ENCODE data around the gene ACAP2.

The ACAP2 gene

DNA sequence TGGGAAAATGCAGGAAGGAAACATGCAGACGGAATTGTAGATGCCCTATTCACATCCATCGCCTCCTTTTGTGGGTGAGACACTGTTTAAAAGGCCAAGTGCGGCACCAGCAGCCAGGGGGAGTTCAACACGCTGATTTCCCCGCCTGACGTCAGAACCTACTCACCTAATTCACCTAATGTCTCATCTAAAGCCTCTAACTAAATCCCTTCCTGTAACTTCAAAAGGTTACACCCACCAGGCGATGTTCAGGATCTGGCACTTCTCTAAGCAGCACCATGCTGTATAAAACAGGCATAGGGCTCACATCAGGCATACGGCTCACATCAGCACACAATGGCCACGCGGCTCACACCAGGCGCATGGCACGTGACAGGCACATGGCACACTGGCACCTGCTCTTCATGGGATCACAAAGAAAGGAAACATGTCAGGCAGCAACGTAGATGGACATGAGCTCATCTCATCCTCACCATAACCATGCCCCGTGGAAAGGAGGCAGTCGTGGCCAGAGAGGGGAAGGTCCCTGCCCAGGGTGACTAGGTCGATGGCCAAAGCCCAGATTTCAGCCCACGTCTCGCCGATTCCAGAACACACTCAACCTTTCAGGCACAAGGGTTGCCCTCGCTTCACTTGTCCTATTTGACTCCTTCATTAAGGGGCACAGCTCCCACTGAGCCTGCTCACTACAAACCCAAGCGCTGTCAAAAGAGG lies 193.6 kb downstream of the ACAP2 start:
- in situ Hi-C loops (cut with HindIII; ENCODE audit: low sequenced_read_pairs) = no loop called here
- TF ChIP-seq, protein P1, sequence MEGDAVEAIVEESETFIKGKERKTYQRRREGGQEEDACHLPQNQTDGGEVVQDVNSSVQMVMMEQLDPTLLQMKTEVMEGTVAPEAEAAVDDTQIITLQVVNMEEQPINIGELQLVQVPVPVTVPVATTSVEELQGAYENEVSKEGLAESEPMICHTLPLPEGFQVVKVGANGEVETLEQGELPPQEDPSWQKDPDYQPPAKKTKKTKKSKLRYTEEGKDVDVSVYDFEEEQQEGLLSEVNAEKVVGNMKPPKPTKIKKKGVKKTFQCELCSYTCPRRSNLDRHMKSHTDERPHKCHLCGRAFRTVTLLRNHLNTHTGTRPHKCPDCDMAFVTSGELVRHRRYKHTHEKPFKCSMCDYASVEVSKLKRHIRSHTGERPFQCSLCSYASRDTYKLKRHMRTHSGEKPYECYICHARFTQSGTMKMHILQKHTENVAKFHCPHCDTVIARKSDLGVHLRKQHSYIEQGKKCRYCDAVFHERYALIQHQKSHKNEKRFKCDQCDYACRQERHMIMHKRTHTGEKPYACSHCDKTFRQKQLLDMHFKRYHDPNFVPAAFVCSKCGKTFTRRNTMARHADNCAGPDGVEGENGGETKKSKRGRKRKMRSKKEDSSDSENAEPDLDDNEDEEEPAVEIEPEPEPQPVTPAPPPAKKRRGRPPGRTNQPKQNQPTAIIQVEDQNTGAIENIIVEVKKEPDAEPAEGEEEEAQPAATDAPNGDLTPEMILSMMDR (IDR thresholded peaks at IDR 0.05; ENCODE audit: low read depth, low read length) = no peak

GRCh38 chr3:195248281-195248680 lies 194.5 kb downstream of the ACAP2 start:
- in situ Hi-C loops (cut with HindIII; ENCODE audit: low sequenced_read_pairs) = no loop called here
- no peak overlapping the region for H3K4me3 ChIP-seq (ENCODE audit: low read depth, low read length)
- TF ChIP-seq, protein P1 (IDR thresholded peaks at IDR 0.05; ENCODE audit: low read depth, low read length) = no peak
- no peak for DNase-seq (ENCODE audit: low read depth, low spot score)

More for the DNA sequence above, 193.6 kb downstream of the ACAP2 start:
- no peak for DNase-seq (ENCODE audit: low read depth, low spot score)
- H3K4me3 ChIP-seq (ENCODE audit: low read depth, low read length) = no peak overlapping the region

GRCh38 chr3:195247863-195248189 lies 195.0 kb downstream of the ACAP2 start:
- in situ Hi-C loops (cut with HindIII; ENCODE audit: low sequenced_read_pairs) = no loop called here
- TF ChIP-seq, protein P1 (IDR thresholded peaks at IDR 0.05; ENCODE audit: low read depth, low read length) = no peak
- H3K4me3 ChIP-seq (ENCODE audit: low read depth, low read length) = no peak overlapping the region
- DNase-seq (ENCODE audit: low read depth, low spot score) = no peak

- TF ChIP-seq, protein P1 (IDR thresholded peaks at IDR 0.05; ENCODE audit: low read depth, low read length) = no peak
- H3K4me3 ChIP-seq (ENCODE audit: low read depth, low read length) = no peak overlapping the region
- in situ Hi-C loops (cut with HindIII; ENCODE audit: low sequenced_read_pairs) = no loop called here
- no peak for DNase-seq (ENCODE audit: low read depth, low spot score)
These were observed 195.5 kb downstream of the ACAP2 start for GRCh38 chr3:195247086-195247862.

- DNase-seq (ENCODE audit: low read depth, low spot score) = no peak
- H3K4me3 ChIP-seq (ENCODE audit: low read depth, low read length) = no peak overlapping the region
- in situ Hi-C loops (cut with HindIII; ENCODE audit: low sequenced_read_pairs) = no loop called here
- TF ChIP-seq, protein P1 (IDR thresholded peaks at IDR 0.05; ENCODE audit: low read depth, low read length) = no peak
These were observed 196.2 kb downstream of the ACAP2 start for GRCh38 chr3:195246581-195246995.

DNA sequence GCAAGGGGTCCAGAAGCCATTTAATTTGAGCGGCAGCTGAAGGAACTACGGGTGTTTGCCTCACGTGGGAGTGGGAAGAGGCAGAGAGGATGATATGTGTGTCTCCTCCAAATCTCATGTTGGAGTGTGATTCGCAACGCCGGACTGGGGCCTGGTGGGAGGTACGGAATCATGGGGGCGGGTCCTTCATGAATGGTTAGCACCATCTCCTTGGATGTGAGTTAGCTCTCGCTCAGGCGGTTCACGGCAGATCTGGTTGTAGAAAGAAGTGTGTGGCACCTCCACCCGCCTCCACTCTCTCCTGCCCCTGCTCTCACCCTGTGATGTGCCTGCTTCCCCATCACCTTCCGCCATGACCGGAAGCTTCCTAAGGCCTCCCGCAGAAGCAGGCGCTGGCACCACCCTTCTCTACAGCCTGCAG lies 197.3 kb downstream of the ACAP2 start:
- H3K4me3 ChIP-seq (ENCODE audit: low read depth, low read length) = no peak overlapping the region
- TF ChIP-seq, protein P1 (IDR thresholded peaks at IDR 0.05; ENCODE audit: low read depth, low read length) = no peak
- in situ Hi-C loops (cut with HindIII; ENCODE audit: low sequenced_read_pairs) = no loop called here
- DNase-seq (ENCODE audit: low read depth, low spot score) = no peak
